PFSK-1 (cell line): ENCODE results near the gene NFIX.
A peak's percentile ranks its signal among the peaks of the same experiment; 100 is the strongest.

Experiments
- FOXP2 ChIP-seq: optimal IDR thresholded peaks from 2 replicates; pipeline ENCODE3; 2011; ENCODE audit warnings: borderline replicate concordance, control low read depth, inconsistent platforms; ENCODE audit not compliant: insufficient read depth; ENCODE audit errors: extremely low read length, extremely low read depth
- POLR2AphosphoS5 ChIP-seq: IDR thresholded peaks from 2 replicates; pipeline ENCODE4 v1.6.1; 2012; ENCODE audit warnings: low read depth, mild to moderate bottlenecking, control low read depth, low read length, moderate library complexity
- SIN3A ChIP-seq: IDR thresholded peaks from 2 replicates; pipeline ENCODE4 v1.6.1; 2012; ENCODE audit warnings: mild to moderate bottlenecking, low read length, moderate library complexity, borderline replicate concordance; ENCODE audit not compliant: insufficient read depth
- TAF1 ChIP-seq: IDR thresholded peaks from 2 replicates; pipeline ENCODE4 v1.6.1; 2012; ENCODE audit warnings: low read length, control low read depth, borderline replicate concordance; ENCODE audit not compliant: insufficient read depth
- TF ChIP-seq, protein P1 (sequence below), 2 experiments: IDR thresholded peaks; 2 replicates each; pipeline versions ENCODE4 v1.6.1 to v1.8.0; 2011 to 2012; ENCODE audit warnings: low read depth in 2 of 2, low read length in 2 of 2, control low read depth in 1 of 2, inconsistent platforms in 1 of 2, mild to moderate bottlenecking in 1 of 2, moderate library complexity in 1 of 2; ENCODE audit not compliant: insufficient read depth in 1 of 2

The NFIX gene

DNA sequence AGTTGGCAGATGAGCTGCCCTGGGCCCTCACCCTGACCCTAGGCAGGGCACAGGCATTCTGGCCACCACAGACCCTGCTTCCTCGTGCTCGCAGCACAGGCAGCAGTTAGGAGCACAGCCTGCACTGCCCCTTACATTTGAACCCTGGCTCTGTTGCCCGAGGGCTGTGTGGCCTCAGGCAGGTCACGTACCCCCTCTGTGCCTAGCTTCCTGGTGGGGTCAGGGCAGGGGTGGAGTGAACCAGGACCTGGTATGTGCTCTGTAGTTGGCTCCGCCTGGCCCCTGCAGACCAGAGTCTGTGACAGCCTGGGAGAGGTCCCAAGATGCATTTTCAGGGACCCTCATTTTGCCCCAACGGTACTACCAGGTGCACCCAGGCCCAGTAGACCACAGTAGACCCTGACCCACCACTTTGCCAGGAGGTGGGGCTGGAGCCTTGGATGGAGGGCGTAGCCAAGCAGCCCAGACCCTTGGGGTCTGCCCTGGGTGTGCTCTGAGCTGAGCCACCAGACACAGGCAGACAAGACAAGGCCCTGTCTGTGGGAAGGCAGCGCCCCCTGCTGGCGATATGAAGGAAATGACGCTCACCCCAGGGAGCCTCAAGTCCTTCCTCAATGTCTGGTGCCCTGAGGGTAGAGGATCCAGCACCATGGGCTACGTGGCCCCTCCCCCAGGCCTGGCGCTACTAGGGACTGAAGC is 98.3 kb downstream of the NFIX start:
- peak; percentile 62 for TF ChIP-seq FOXP2
- TF ChIP-seq SIN3A: no peak

DNA sequence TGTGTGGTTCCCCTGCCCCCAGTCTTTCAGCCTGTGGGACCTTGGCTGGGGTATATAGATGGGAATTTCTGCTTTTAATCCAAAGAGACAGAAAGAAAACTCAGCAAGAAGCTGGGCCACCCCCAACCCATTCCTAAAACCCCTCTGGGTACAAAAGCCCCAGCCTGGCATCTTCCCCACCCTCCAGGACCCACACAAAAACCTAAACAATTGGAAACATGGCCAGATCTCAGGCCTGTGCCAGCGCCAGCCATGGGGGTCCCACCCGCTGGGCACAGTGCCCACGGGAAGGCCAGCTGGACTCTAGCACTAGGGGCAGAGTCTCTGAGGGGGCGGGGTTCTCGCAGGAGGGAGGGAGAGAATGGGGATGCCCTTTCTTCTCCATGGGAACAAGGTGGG is 98.8 kb downstream of the NFIX start:
- TF ChIP-seq SIN3A (no peak), TAF1 (no peak), POLR2AphosphoS5 (no peak), FOXP2 (no peak)
- TF ChIP-seq, protein P1, sequence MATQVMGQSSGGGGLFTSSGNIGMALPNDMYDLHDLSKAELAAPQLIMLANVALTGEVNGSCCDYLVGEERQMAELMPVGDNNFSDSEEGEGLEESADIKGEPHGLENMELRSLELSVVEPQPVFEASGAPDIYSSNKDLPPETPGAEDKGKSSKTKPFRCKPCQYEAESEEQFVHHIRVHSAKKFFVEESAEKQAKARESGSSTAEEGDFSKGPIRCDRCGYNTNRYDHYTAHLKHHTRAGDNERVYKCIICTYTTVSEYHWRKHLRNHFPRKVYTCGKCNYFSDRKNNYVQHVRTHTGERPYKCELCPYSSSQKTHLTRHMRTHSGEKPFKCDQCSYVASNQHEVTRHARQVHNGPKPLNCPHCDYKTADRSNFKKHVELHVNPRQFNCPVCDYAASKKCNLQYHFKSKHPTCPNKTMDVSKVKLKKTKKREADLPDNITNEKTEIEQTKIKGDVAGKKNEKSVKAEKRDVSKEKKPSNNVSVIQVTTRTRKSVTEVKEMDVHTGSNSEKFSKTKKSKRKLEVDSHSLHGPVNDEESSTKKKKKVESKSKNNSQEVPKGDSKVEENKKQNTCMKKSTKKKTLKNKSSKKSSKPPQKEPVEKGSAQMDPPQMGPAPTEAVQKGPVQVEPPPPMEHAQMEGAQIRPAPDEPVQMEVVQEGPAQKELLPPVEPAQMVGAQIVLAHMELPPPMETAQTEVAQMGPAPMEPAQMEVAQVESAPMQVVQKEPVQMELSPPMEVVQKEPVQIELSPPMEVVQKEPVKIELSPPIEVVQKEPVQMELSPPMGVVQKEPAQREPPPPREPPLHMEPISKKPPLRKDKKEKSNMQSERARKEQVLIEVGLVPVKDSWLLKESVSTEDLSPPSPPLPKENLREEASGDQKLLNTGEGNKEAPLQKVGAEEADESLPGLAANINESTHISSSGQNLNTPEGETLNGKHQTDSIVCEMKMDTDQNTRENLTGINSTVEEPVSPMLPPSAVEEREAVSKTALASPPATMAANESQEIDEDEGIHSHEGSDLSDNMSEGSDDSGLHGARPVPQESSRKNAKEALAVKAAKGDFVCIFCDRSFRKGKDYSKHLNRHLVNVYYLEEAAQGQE (IDR thresholded peaks at IDR 0.05; ENCODE audit: insufficient read depth in 1 of 2, low read depth in 2 of 2, low read length in 2 of 2): no peak

DNA sequence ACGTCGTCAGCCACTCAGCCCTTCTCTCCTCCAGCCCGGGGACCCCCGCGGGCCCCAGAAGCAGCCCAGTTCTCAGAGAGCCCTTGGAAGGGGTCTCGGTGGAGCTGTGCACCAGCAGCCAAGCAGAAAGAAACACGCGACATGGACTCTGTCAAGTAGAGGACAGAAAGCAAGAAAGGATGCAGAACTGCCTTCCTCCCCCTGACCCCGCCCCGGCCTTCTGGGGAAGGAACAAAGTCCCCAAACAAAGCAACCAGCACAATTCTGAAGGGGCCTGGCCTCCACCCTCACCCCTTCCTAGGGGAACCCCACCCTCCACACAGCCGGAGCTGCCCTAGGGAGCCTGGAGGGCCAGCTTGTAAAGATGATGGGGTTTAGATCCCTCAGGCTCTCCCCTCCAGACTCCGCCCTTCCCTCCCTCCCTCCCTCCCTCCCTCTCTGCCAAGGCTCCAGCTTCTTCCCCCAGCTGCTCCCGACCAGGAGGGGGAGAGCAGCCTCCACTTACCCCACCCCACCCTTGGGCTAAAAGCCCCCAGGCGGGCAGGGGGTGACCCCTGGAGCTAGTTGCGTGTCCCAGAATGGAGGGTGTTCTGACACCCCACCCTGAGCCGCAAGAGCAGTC is 99.6 kb downstream of the NFIX start:
- TF ChIP-seq POLR2AphosphoS5 (no peak), TAF1 (no peak)

DNA sequence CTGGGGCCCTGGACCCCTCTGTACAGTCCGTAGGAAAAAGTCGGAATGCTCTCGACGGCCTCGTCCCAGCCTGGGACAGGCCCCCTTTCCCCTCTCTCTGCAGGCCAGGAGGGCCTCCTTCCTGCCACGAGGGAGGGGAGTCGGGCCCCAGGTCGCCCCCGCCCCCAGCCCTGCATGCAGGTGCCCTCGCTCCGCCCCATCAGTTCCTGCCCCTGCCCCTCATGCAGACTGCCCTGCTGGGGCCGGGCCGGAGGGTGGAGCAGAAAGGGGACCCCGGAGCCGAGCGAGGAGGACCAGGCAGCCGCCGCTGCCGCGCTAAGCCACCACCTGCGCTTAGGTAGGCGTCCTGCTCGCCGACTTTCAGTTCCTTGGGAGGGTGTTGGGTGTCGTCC is 100.1 kb downstream of the NFIX start:
- TF ChIP-seq SIN3A (no peak), FOXP2 (no peak), POLR2AphosphoS5 (no peak), TAF1 (no peak)
- TF ChIP-seq, protein P1 (IDR thresholded peaks at IDR 0.05; ENCODE audit: insufficient read depth in 1 of 2, low read depth in 2 of 2, low read length in 2 of 2): no peak

DNA sequence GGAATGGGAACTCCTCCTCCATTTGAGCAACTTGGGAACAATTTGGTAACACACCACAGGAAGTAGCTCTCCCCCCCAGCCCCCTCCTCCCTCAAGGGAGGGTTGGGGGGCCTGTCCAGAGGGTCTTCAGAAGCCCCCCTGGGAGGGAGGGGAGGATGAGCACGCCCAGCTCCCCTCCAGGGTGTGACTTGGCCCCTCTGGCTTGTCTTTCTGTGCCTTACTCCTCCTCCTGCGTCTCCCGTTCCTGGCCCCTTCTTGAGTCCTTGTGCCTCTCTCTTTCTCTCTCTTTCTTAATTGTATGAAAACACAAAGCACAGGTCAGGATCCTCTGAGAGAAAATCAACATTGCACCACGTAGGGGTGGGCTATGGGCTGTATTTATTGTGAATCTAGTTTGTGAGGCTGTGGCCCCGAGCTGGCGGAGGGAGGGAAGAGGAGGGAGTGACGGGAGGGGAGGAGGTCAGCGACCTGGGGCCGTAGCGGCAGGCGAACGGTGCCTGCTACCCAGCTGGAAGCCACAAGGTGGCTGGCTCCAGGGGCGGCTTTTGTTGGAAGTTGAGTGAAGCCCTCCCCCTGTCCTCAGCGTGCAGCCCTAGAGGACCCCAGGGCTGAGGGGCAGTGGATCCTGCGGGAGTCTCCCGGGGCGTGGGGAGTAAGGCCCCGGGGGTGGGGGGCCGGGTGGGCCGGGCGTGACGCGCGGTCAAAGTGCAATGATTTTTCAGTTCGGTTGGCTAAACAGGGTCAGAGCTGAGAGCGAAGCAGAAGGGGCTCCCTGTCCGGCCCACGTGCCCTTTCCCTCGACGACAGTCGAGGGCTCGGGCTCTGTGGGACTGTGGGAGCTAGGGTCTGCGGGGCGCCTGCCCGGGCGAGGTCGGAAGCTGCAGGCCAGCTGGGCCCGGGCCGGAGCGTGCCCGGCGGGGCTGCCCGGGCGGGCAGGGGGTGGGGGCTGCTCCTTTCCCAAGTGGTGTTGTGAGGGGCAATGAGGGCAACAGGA is 101.0 kb downstream of the NFIX start:
- TF ChIP-seq, protein P1 (IDR thresholded peaks at IDR 0.05; ENCODE audit: insufficient read depth in 1 of 2, low read depth in 2 of 2, low read length in 2 of 2): no peak
- TF ChIP-seq SIN3A: no peak
- no peak for TF ChIP-seq TAF1
- no peak for TF ChIP-seq POLR2AphosphoS5
- TF ChIP-seq FOXP2: no peak

DNA sequence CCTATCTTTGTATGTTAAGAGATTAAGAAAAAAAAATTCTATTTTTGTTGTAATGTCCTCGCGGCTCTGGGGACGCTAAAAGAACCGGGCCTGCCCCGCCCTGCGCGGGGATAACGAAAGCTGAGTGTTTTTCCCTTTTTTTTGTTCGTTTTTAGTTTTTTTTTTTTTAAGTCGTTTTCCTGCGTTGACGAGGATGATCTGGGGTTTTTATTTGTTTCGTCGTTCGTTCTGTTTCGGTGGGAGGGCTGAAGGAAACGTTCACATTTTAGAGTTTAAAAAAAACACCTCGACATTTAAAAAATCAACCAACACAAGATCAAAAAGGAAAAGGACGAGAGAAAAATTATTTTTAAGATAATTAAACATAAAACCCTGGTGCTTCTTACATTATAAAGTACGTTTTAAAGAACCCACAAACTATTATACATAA is 101.8 kb downstream of the NFIX start:
- no peak for TF ChIP-seq POLR2AphosphoS5
- no peak for TF ChIP-seq FOXP2
- TF ChIP-seq, protein P1 (IDR thresholded peaks at IDR 0.05; ENCODE audit: insufficient read depth in 1 of 2, low read depth in 2 of 2, low read length in 2 of 2): no peak
- TF ChIP-seq SIN3A: no peak
- no peak for TF ChIP-seq TAF1
